ENCODE data around the gene LRRC28. TPM values are rescaled to one million over a fixed set of nuclear protein-coding genes. Genes with fewer than 3 reads are reported as not detected.
A peak's percentile ranks its signal among the peaks of the same experiment; 100 is the strongest.

LRRC28 gene
- total RNA-seq, 1 donor from 2014 or later = 26.9 TPM

- no peak for TF ChIP-seq CTCF (conservative IDR thresholded peaks at IDR 0.05)
- H3K4me3 Mint-ChIP-seq = no peak overlapping the region
- DNase-seq (ENCODE audit: extremely low spot score, unreplicated experiment) = peak; percentile 63
- H3K36me3 Mint-ChIP-seq = no peaks in the 10 kb centered on the region
- H3K9me3 Mint-ChIP-seq = no peaks in the 10 kb centered on the region
- H3K4me1 Mint-ChIP-seq (ENCODE audit: unreplicated experiment) = no peaks in the 10 kb centered on the region
- H3K27me3 Mint-ChIP-seq = no peaks in the 10 kb centered on the region
- H3K27ac Mint-ChIP-seq = no peak overlapping the region
These were observed 162.9 kb downstream of the LRRC28 start for GRCh38 chr15:99413955-99414754.

DNA sequence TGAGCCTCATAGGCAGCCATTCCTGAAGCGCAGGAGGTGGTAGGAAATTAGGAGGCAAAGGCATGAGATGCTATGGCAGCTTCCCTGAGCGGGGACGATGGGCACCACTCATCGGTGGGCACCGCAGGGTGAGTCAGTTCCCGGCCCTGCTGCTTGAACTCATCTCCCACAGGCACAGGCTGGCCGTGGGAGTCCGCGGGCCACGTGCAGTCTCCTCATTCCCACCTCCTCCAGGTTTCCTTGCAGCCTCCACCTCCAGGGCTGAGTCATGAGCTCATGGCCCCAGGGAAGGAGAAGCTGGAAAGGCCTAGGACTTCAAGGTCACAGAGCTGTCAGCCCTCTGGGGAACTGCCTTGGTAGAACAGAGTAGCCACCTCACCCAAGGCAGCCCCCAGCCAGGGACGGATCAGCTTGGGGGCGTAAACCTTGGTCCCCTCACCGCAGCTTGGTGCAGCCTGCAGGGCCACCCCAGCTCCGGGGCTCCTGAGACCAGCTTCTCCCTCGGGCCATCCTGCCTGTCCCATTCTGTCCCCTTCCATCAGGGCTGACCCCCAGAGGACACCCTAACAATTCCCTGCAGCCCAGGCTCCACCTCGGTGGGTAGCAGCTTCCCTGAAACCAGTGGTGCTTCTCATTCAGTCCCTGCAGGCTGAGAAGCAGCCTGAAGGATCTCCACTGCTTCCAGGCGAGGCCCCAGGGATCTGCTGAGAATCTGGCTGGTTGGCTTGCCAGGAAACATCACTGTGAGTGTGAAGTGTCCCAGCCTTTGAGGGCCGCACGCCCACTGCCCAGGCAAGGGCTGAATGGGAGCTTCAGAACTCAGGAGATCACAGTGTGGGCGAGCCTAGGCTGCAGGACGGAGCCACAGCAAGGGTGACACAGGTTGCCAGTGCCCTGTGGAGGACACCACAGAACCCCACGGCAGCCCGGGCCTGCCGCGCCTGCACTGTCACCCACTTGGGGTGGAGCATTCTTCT lies 163.8 kb downstream of the LRRC28 start:
- H3K4me1 Mint-ChIP-seq (ENCODE audit: unreplicated experiment) = no peaks in the 10 kb centered on the region
- H3K4me3 Mint-ChIP-seq = no peak overlapping the region
- no peak for TF ChIP-seq CTCF (conservative IDR thresholded peaks at IDR 0.05)
- H3K9me3 Mint-ChIP-seq = no peaks in the 10 kb centered on the region
- peak; percentile 68 for DNase-seq (ENCODE audit: extremely low spot score, unreplicated experiment)
- no peak overlapping the region for H3K27ac Mint-ChIP-seq
- H3K36me3 Mint-ChIP-seq = no peaks in the 10 kb centered on the region
- no peaks in the 10 kb centered on the region for H3K27me3 Mint-ChIP-seq

DNA sequence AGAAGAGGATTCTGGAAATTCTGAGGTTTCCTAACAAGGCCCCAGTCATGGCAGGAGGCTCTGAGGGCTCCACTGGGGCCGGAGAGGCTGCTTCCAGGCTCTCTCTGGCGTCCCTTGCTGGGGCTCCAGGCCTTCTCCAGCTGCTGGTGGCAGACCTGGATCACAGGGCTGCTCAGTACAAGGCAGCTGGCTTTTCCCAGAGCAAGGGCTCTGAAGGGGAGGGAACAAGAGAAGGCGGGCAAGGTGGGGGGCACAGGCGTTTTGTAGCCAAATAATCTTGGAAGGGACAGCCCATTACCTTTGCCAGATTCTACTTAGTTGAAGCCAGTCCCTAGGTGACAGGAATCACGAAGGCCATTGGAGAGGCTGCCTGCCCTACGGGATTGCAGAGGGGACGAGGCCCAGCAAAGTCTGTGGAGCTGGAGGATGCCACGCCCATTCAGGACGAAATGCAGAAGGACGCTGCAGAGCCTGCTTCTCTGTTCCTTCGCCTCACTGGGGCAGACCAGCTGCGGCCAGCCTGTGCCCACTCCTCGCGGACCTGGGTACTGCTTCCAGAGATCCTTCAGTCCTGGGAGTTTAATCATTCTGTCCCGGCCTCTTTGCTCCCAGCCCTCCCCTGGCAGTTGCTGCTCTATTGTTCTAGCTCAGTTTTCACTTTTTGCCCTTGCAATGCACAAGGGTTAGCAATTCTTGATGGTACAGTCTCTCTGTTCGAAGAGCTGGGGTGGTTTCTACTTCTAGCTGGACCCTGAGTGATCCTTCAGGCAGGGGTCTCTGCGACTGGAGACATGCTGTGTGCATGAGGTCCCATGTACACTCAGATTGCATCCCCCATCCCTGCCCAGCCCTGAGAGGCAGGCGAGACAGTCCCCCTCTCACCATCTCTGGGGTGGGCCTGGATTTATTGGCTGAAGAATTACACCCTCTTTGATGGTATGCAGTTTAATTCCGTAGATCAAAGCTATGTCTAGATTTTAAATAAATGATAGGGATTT lies 165.2 kb downstream of the LRRC28 start:
- Mint-ChIP-seq H3K9me3 (peaks cover 9% of the 10 kb centered on the region), H3K4me3 (no peak overlapping the region), H3K27me3 (no peaks in the 10 kb centered on the region), H3K36me3 (no peaks in the 10 kb centered on the region), H3K27ac (no peak overlapping the region), H3K4me1 (ENCODE audit: unreplicated experiment) (peaks cover 9% of the 10 kb centered on the region)
- TF ChIP-seq CTCF (conservative IDR thresholded peaks at IDR 0.05) = no peak
- peak; percentile 58 for DNase-seq (ENCODE audit: extremely low spot score, unreplicated experiment)

DNA sequence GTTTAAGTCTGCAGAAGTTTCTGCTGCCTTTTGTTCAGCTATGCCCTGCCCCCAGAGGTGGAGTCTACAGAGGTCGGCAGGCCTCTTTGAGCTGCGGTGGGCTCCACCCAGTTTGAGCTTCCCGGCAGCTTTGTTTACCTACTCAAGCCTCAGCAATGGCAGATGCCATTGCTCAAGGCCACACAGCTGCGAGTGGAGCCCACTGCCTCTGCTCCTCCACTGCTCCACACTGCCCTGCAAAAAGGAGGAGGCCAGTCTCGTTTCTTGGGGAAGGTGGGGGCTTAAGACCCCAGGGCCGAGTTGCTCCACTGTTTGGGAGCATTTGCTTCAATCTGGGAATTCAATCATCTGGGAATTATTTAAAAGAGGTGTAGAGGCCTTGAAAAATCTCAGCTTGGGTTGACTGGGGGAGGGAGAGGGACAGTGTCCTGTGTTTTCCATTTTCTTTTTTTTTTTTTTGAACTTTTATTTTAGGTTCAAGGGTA lies 169.9 kb downstream of the LRRC28 start:
- no peaks in the 10 kb centered on the region for H3K36me3 Mint-ChIP-seq
- H3K4me1 Mint-ChIP-seq (ENCODE audit: unreplicated experiment) = peaks cover 15% of the 10 kb centered on the region
- no peak for TF ChIP-seq CTCF (conservative IDR thresholded peaks at IDR 0.05)
- peak overlapping the region; percentile 19 for H3K27ac Mint-ChIP-seq
- H3K27me3 Mint-ChIP-seq = no peaks in the 10 kb centered on the region
- no peak overlapping the region for H3K4me3 Mint-ChIP-seq
- no peak for DNase-seq (ENCODE audit: extremely low spot score, unreplicated experiment)
- H3K9me3 Mint-ChIP-seq = peaks cover 13% of the 10 kb centered on the region

DNA sequence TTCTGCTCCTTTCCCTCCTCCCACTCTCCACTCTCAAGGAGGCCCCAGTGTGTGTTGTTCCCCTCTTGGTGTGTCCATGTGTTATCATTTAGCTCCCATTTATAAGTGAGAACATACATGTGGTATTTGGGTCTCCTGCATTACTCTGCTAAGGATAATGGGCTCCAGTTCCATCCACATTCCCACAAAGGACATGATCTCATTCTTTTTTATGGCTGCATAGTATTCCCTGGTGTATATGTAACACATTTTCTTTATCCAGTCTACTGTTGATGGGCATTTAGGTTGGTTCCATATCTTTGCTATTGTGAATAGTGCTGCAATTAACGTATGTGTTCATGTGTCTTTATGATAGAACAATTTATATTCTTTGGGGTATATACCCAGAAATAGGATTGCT lies 170.5 kb downstream of the LRRC28 start:
- H3K4me3 Mint-ChIP-seq = no peak overlapping the region
- no peak for DNase-seq (ENCODE audit: extremely low spot score, unreplicated experiment)
- H3K36me3 Mint-ChIP-seq = no peaks in the 10 kb centered on the region
- peaks cover 19% of the 10 kb centered on the region for H3K4me1 Mint-ChIP-seq (ENCODE audit: unreplicated experiment)
- TF ChIP-seq CTCF (conservative IDR thresholded peaks at IDR 0.05) = no peak
- H3K27ac Mint-ChIP-seq = no peak overlapping the region
- H3K27me3 Mint-ChIP-seq = no peaks in the 10 kb centered on the region
- H3K9me3 Mint-ChIP-seq = peaks cover 13% of the 10 kb centered on the region

Data from type B pancreatic cell (in vitro differentiated cells).